ENCODE results near the gene PROZ. TPM values are rescaled to one million over a fixed set of nuclear protein-coding genes. Genes with fewer than 3 reads are reported as not detected.

Gene PROZ
- total RNA-seq, 2 experiments from 2014 or later: not detected

DNA sequence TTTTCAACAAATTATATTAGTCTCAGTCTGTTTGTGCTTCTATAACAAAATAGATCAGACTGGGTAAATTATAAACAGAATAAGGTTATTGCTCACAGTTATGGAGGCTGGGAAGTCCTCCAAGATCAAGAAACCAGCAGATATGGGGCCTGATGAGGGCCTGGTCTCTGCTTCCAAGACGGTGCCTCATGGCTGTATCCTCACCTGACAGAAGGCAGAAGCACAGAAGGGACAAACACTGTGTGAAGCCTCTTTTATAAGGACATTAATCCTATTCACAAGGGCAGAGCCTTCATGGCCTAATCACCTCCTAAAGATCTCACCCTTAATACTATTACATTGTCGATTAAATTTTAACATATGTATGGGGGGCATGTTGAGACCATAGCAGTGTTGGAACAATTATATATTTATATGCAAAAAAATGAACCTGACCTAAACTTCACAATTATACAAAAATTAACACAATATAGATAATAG, 23.1 kb upstream of the PROZ start:
- ATAC-seq (ENCODE audit: poor library complexity) (no peak), DNase-seq (no peak)
- Mint-ChIP-seq H3K4me3 (no peak overlapping the region), H3K36me3 (ENCODE audit: low read depth) (no peaks in the 10 kb centered on the region), H3K27ac (no peak overlapping the region), H3K27me3 (peaks cover 7% of the 10 kb centered on the region), H3K4me1 (ENCODE audit: low read depth) (no peaks in the 10 kb centered on the region), H3K9me3 (no peaks in the 10 kb centered on the region)
- Histone ChIP-seq H3K4me3 (ENCODE audit: low read length) (no peak overlapping the region), H3K4me1 (ENCODE audit: insufficient read depth, low read length) (peaks cover under 1% of the 10 kb centered on the region), H3K27ac (ENCODE audit: low read depth in 1 of 2, low read length in 2 of 2) (no peak overlapping the region), H3K27me3 (ENCODE audit: control insufficient read depth in 1 of 2, insufficient read depth in 2 of 2, low read length in 2 of 2) (no peaks in the 10 kb centered on the region), H3K36me3 (ENCODE audit: insufficient read depth, low read length) (no peaks in the 10 kb centered on the region), H3K9me3 (ENCODE audit: control insufficient read depth in 1 of 2, insufficient read depth in 1 of 2, low read length in 2 of 2) (peaks cover 0 to under 1% of the 10 kb centered on the region in 2 experiments)
- intact Hi-C loops (cut with DNase I, micrococcal nuclease): no loop called here
- CTCF ChIA-PET: no interaction called here
- TF ChIP-seq, protein P1, sequence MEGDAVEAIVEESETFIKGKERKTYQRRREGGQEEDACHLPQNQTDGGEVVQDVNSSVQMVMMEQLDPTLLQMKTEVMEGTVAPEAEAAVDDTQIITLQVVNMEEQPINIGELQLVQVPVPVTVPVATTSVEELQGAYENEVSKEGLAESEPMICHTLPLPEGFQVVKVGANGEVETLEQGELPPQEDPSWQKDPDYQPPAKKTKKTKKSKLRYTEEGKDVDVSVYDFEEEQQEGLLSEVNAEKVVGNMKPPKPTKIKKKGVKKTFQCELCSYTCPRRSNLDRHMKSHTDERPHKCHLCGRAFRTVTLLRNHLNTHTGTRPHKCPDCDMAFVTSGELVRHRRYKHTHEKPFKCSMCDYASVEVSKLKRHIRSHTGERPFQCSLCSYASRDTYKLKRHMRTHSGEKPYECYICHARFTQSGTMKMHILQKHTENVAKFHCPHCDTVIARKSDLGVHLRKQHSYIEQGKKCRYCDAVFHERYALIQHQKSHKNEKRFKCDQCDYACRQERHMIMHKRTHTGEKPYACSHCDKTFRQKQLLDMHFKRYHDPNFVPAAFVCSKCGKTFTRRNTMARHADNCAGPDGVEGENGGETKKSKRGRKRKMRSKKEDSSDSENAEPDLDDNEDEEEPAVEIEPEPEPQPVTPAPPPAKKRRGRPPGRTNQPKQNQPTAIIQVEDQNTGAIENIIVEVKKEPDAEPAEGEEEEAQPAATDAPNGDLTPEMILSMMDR (IDR thresholded peaks at IDR 0.05): no peak
- POLR2A ChIA-PET: no interaction called here

DNA sequence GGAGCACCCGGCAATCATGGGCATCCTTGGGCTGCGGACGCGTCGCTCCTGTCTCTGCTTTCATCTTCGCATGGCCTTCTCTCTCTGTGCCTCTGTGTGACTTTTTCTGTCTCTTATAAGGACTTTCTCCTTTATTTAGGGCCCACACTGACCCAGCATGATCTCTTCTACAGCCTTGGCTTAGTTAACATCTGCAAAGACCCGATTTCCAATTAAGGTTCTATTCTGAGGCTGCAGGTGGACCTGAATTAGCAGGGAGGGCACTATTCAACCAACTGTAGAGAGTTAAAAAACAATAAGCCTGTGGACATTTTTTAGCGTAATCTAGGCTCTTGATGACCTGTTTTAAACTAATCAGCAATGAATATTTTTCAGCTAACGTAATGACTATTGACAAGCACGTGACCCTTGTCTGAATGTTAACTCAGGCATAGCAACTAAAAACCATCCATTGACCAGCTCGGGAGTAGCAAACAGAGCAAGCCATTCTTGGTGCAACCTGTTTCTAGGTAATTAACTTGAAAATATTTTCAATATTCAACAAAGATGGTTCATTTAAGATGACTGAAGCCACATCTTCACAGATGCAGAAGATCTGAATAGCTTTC, 20.7 kb upstream of the PROZ start:
- DNase-seq (no peak), ATAC-seq (ENCODE audit: poor library complexity) (no peak)
- Mint-ChIP-seq H3K36me3 (ENCODE audit: low read depth) (no peaks in the 10 kb centered on the region), H3K9me3 (no peaks in the 10 kb centered on the region), H3K4me1 (ENCODE audit: low read depth) (no peaks in the 10 kb centered on the region), H3K27me3 (no peaks in the 10 kb centered on the region), H3K4me3 (no peak overlapping the region), H3K27ac (no peak overlapping the region)
- POLR2A ChIA-PET: no interaction called here
- CTCF ChIA-PET: no interaction called here
- TF ChIP-seq, protein P1 (IDR thresholded peaks at IDR 0.05): no peak
- no peak overlapping the region for H3K27ac ChIP-seq (ENCODE audit: low read depth in 1 of 2, low read length in 2 of 2)
- H3K36me3 ChIP-seq (ENCODE audit: insufficient read depth, low read length): no peaks in the 10 kb centered on the region
- intact Hi-C loops (cut with DNase I, micrococcal nuclease): no loop called here
- no peaks in the 10 kb centered on the region for H3K27me3 ChIP-seq (ENCODE audit: control insufficient read depth in 1 of 2, insufficient read depth in 2 of 2, low read length in 2 of 2)
- H3K4me1 ChIP-seq (ENCODE audit: insufficient read depth, low read length): no peaks in the 10 kb centered on the region
- H3K4me3 ChIP-seq (ENCODE audit: low read length): no peak overlapping the region
- H3K9me3 ChIP-seq (ENCODE audit: control insufficient read depth in 1 of 2, insufficient read depth in 1 of 2, low read length in 2 of 2): no peaks in the 10 kb centered on the region

DNA sequence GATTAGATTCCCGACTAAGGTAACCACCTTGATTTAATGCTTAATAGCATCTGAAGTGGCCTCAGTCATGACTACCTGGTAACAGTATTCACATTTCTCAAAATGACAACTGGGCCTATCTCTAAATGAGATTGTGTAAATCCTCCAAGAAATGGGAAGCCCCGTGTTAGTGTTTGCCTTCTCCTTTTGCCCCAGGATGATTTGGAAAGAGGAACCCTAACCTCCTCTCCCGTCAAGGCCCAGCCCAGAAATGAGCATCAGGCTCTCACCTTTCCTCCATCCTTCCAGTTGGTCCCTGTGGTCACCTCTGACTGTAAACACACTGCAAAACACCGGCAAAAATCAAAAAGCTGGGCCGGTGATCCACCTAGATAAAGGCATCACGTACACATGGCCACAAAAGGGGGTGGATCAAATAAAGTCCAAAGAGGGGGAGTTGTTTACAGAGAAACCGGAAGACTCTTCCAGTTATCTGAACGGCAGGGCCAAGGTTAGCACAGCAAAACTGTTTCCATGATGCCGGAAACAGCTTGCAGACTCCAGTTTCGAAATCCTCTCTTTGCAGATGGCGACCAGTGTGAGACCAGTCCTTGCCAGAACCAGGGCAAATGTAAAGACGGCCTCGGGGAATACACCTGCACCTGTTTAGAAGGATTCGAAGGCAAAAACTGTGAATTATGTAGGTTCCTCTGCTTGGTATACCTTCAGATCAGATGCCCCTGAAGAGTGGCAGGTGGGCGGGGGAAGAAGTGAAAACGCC, 19.5 kb upstream of the PROZ start:
- H3K27ac ChIP-seq (ENCODE audit: low read depth in 1 of 2, low read length in 2 of 2): no peak overlapping the region
- ATAC-seq (ENCODE audit: poor library complexity) (no peak), DNase-seq (no peak)
- no peaks in the 10 kb centered on the region for H3K36me3 ChIP-seq (ENCODE audit: insufficient read depth, low read length)
- no peak overlapping the region for H3K4me3 Mint-ChIP-seq
- no peaks in the 10 kb centered on the region for H3K4me1 Mint-ChIP-seq (ENCODE audit: low read depth)
- no peaks in the 10 kb centered on the region for H3K27me3 Mint-ChIP-seq
- no peaks in the 10 kb centered on the region for H3K4me1 ChIP-seq (ENCODE audit: insufficient read depth, low read length)
- no peaks in the 10 kb centered on the region for H3K27me3 ChIP-seq (ENCODE audit: control insufficient read depth in 1 of 2, insufficient read depth in 2 of 2, low read length in 2 of 2)
- ChIA-PET CTCF (no interaction called here), POLR2A (no interaction called here)
- H3K9me3 Mint-ChIP-seq: no peaks in the 10 kb centered on the region
- no peak overlapping the region for H3K27ac Mint-ChIP-seq
- no peaks in the 10 kb centered on the region for H3K36me3 Mint-ChIP-seq (ENCODE audit: low read depth)
- no peaks in the 10 kb centered on the region for H3K9me3 ChIP-seq (ENCODE audit: control insufficient read depth in 1 of 2, insufficient read depth in 1 of 2, low read length in 2 of 2)
- TF ChIP-seq, protein P1 (IDR thresholded peaks at IDR 0.05): no peak
- intact Hi-C loops (cut with DNase I, micrococcal nuclease): no loop called here
- H3K4me3 ChIP-seq (ENCODE audit: low read length): no peak overlapping the region
